CD4-positive, alpha-beta T cell treated with Interleukin-17A for 4 hours (primary cell): Measurements from ENCODE around the gene SERPINA4.

Experiments
- DNase-seq: peaks from one replicate; pipeline ENCODE4 v3.0.0-alpha.2; 2020; ENCODE audit warnings: mixed read lengths

The SERPINA4 gene

DNA sequence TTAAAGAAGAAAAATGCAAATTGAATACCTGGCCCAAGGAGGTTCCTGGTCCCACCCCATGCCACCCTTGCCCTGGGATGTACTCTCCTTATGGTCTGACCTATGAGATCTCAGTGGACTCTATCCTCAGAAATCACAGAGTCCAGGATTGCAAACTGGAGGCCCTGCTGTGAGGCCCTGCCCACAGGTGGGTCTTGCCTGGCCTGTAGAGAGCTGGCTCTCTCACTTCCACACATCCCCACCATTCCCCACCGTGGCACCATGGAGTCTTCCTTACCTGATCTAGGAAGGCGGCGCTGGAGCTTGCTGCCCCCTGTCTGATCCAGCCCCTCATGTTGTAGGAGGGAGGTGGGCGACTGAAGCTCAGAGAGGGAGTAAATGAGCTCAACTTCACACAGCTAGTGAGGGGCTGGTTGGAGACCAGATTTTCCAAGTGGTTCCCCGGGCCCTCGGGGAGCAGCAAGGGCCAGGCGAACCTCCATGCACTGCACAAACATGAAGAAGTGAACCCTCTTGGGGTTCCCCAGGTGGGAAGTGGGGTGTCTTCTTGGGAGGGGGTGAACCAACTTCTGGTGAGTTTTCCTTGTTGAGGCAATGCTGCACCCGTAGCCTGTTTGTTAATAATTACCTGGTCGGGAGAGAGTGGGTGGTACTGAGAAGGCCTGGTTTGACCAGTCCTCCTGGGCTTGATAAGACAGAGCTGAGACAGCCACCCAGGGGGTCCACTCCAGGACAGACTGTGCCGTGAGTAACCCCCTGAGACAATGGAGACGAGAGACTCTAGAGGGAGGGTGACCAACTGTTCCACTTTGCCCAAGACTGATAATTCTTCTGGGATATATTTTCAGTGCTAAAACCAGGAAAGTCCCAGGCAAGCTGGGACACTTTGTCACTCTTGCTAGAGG, at the start of gene SERPINA4:
SERPINA4 (plus strand) TSS at position 692 of the 905 bp plus-strand sequence. CDS start 2,041 bp downstream, outside the sequence.
- no peak for DNase-seq

GRCh38 chr14:94514351-94514750, 46.9 kb upstream of the SERPINA4 start:
- no peak for DNase-seq

DNA sequence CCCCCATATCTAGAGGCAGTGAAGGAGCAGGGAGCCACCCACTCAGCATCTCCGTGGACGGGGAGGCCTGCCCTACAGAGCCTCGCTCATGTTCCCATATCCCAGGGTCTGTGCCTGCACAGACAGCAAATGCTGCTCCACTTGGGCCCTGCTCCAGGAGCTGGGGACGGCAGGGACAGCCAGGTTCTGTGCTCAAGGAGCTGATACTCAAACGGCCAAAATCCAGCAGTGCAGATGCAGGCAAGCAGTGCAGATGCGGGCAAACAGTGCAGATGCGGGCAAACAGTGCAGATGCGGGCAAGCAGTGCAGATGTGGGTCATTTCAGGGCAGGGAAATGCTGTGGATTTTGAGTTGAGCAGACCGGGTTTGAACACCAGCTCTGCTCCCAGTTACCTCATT, 45.8 kb upstream of the SERPINA4 start:
- no peak for DNase-seq

- DNase-seq = no peak
Observed at GRCh38 chr14:94515856-94516255, 45.4 kb upstream of the SERPINA4 start.

DNA sequence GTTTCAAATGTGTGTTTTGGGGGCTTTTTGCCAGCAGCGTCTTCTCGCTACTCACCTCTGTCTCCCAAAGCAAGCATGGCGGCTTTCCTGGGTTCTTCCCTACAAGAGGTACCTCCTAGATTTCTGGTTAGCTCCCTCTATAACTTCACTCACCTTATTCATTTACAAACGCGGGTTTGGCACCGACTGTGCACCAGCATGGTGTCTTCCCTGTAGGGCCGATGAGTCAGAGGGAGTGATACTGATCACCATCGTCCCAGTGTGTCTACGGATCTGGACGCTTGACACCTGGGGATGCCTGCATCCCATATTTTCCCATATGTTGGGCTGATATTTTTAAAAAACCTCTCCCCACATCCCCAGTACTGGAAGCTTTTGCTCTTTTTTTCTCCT, 44.0 kb upstream of the SERPINA4 start:
- DNase-seq = no peak

DNA sequence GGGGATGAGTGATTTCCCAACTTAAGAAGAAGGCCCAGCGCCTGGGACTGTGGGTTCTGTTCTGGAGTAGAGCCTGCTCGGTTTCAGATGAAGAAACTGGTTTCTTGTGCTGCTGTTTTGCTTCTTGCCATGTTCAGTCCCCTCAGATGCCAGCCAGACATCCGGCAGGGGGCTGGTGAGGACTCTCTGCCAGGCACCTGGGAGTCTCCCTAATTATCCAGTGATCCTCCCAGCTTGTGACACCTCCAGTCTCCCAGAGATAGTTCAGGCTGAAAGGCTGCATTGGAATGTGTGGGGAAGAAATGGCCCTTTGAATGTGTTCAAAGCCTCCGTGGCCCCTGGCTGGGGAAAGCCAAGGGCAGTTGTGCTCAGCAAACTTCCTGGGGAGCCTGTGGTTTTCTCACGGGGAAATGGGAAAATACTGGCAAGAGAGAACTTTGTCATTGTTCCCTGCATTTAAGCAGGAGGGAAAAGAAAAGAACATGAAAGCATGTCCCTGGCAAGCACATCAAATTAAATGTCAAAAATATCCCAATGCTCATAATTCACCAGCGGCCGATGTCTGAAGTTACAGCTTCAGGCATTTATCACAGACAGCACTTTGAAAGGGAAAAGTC, 43.5 kb upstream of the SERPINA4 start:
- no peak for DNase-seq

DNA sequence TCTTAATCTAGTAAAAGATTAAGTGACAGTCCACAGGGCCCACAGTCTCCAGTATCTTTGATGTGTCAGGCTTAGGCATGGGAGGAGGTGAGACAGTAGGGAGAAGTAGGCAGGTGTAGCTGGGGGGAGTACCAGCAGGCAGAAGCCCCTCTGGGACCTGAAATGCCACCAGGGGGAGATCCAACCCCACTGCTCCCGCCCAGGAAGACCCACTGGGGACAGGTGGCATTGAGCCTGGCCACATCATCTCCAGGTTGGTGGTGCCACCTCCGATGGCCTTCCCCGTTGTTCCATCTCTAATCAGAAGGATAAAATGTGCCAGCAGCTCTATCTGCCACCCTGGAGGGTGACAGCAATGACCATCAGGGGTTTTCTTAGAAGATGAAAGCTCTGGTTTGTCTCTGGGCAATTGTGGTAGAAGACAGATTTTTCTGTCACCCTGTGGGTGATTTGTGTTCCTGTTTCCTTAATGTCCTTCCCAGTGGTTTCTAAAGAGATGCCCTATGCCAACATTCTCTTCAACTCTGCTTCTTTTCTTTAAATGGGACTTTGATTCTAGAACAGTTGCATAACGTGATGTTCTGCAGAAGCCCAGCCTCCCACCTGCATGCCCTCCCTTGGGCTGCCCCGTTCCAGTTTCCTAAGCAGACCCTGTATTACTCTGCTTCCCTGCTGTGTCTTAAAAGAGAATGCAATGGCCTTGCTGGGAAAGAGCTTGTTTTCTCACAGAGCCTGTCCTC, 39.7 kb upstream of the SERPINA4 start:
- no peak for DNase-seq

GRCh38 chr14:94522115-94522724, 39.0 kb upstream of the SERPINA4 start:
- no peak for DNase-seq

DNA sequence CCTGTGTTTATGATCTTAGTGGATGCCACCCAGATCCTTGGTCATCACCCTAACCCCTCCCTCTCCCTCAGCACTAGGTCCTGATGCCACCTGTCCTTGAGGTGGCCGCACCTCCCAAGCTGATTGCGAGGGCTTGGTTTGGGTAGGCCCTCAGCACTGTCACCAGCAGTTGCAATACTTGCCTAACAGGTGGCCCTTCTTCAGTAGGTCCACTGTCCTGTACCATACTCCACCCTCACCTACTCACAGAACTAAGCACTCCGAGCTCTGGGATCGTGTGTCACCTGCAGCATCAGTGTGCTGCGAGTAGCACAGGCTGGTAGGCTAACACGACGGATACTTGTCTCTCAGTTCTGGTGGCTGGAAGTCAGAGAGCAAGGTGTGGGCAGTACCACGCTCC, 38.0 kb upstream of the SERPINA4 start:
- DNase-seq = no peak

- DNase-seq = no peak
Observed at GRCh38 chr14:94524093-94524492, 37.1 kb upstream of the SERPINA4 start.

DNA sequence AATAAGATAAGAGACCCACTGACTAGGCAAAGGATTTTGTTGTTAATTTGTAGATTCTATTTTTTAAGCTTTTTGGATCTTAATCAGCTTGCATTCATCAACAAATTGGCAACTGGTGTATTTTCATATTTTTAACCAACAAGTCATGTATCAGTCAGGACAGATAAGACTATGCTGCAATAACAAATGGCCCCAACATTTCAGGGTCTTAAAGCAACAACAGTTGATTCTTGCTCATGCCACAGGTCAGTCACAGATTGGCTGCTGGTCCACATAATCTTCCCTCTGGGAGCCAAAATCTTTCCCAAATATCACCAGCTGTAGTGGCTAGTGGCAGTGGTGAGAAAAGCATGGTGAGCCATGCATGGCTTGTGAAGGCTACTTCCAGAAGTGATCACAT, 30.1 kb upstream of the SERPINA4 start:
- no peak for DNase-seq

DNA sequence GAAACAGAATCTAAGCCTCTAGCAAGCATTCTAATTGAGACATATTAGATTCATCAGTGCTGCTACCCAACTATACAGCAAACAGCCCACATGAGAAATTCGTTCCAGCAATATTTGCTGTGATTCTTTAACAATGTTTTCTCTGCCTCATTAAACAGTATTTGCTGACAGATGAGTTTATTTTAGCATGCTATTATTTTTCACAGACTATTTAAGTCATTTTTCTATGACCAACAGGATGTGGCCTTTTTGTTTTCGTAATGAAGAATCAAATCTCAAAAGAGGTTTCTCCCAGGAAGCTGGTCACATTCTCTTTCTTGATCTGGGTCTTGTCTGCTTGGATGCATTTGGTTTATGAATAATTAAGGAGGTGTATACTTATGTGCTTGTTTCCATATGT, 28.8 kb upstream of the SERPINA4 start:
- no peak for DNase-seq

DNA sequence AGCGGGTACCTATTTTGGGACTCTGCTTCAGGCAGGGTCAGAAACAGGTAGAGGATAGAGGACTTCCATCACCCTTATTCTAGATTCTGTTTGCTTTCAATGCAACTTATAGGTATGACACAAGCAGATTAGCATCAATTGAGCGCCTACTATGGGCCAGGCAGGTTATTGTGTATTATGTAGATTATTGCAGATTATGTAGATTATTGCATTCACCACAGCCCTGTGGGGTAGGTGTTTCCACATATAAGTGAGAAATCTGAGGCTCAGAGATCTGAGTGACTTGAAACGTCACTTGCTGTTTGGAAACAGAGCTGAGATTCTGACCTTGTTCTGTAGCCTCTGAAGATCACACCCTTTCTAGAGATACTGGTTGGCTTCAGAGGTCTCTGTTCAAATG, 25.7 kb upstream of the SERPINA4 start:
- no peak for DNase-seq

GRCh38 chr14:94536836-94537235, 24.4 kb upstream of the SERPINA4 start:
- no peak for DNase-seq

GRCh38 chr14:94538070-94538740, 23.0 kb upstream of the SERPINA4 start:
- no peak for DNase-seq

DNA sequence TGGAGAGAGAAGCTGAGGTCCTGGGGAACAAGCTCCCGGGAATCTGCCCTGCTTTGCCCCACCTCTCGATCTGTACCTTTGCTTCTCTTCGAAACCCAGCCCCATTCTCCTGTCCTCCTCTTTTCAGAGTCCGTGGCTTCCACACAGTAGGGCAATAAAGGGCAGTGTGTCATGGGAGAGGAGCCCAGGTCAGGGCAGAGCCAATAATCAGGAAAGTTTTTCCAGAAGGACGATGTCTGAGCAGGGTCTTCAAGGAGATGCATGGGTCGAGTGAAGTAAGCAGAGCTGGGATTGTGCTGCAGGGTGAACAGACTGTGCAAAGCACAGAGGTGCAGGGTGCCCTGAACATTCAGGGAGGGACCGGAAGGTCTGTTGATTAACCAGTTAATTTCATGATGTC, 22.1 kb upstream of the SERPINA4 start:
- DNase-seq = no peak

- no peak for DNase-seq
Observed at GRCh38 chr14:94540031-94540794, 21.0 kb upstream of the SERPINA4 start.

- DNase-seq = no peak
Observed at GRCh38 chr14:94541234-94541975, 19.8 kb upstream of the SERPINA4 start.

GRCh38 chr14:94542111-94542810, 19.0 kb upstream of the SERPINA4 start:
- no peak for DNase-seq

DNA sequence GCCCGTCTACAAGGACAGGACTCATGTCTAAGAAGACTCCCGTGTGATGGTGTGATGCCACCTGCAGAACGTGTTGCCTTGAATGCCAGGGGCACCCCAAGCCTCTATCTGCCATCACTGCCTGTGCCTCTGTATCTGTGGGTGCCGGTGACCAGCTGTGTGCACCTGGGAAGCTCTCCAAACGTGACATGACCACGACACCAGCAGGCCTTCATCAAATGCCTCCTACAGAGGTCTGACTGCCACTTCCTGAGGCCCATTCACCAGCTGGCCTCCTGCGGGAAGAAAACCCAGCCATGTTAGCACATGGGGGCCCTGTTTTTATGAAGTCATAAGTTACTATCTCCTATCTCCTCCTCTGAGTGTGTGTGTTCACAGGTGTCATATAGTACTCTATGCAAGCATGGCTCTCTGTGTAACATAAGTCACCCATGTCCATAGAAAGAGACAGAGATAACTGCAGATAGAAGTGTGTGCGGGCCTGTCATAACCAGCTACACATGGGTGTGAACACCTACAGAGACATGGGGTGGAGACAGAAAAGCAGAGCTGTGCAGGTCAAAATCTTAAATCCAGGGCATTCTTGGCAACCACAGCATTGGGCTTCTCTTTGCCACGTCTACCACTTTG, 18.3 kb upstream of the SERPINA4 start:
- no peak for DNase-seq
